ENCODE data around the gene ADAMTS17.

Gene ADAMTS17

DNA sequence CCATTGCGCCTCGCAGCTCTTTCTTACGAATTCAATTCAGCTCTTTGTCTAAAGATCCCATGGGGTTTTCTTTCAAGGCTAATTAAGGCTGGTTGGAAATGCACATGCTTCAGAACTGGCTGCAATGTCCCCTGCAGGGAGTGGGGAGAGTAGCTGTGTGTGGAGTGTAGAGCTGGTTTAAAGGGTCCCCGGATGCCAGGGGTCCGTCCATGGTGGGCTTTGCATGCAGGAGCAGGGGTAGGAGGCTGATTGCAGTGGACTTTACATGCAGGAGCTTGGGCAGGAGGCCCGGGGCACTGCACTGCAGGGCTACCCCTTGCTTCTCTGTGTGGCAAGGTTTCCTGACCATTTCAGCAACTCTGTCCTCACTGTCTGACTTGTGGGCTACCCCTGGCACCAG is 346.9 kb downstream of the ADAMTS17 start:
- no peak for TF ChIP-seq CTCF (IDR thresholded peaks at IDR 0.05)

- no peak for TF ChIP-seq CTCF (IDR thresholded peaks at IDR 0.05)
Measured at GRCh38 chr15:99993681-99994131, 348.1 kb downstream of the ADAMTS17 start.

DNA sequence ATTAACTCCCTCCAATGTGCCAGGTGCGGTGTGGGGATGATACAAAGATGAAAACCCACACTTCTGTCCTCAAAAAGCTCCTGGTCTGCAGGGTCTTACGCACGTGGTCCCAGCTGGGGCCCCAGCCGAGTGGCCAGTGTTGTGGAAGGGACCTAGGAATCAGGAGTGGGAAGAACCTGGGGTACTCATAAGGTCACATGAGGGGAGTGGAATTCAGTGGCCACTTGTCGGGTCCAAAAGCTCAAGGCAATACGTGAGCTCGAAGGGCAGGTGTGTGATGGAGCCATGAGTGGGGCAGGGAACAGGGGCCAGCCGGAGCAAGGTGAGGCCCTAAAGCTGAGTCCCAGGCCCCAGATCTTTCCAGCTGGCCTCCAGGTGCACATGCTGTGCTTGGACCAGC is 348.5 kb downstream of the ADAMTS17 start:
- no peak for TF ChIP-seq CTCF (IDR thresholded peaks at IDR 0.05)

DNA sequence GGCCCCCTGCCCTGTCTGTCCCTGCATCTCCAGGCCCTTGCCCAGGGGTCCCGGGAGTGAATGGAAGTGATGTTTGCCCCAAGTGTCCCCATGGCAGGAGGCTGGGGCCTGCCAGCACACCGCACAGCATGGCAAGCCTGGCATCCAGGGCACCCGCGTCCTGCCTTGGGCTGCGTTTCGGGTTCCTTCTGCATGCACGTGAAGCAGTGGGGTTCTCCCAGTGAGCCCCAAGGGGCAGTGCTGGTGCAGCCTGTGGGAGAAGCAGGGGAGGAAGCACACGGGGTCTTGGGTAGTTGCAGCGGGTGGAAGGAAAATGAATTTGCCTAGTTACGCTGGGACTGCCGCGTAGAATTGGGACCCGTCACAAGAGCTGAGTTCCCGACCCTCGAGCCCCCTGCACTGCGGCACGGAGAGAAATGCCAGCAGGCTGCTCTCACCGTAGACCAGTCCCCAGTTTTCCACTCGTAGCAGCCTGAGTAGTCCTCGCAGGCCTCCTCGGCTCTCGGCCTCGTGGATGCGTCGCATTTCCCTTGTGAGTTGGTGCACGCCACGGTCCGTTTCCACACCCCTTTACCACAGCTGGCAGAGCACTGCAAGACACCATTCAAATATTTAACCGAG is 349.1 kb downstream of the ADAMTS17 start:
- TF ChIP-seq CTCF (IDR thresholded peaks at IDR 0.05): no peak

GRCh38 chr15:99989095-99989494 is 352.7 kb downstream of the ADAMTS17 start:
- TF ChIP-seq CTCF (IDR thresholded peaks at IDR 0.05): no peak

DNA sequence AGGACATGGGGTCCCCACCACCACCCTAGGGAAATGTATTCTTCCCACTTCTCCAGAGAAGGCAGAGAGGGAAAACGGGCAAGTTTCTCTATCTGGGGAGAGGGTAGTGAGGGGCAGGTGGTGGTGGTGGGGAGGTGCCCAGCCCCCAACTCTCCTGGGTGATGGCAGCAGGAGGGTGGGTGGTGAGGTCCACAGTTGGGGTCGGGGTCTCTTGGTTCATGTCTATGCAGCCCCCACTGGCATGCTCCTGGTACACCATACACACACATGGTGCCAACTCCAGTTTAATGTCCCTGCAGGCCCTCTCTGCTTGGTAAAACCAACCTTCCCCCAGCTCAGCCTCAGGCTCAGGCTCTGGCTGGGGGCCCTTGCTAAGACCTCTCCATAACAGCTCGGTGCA is 354.1 kb downstream of the ADAMTS17 start:
- no peak for TF ChIP-seq CTCF (IDR thresholded peaks at IDR 0.05)

DNA sequence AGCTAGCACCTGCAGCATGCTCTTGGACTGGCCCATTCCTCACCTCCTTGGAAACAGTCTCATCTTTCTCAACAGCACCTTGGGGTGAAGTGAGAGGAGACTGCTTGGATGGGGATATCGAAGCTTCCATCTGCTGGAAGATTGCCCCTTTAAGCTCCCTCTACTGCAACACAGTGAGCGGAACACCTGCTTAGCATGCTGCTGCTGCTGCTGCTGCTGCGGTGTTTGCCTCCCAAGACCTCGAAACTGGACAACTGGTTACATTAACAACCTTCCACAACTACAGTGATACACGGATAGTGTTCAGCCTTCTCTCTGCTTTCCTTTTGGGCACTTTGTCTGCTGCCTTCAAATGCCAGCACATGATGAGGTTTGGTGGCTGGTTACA is 354.7 kb downstream of the ADAMTS17 start:
- TF ChIP-seq CTCF (IDR thresholded peaks at IDR 0.05): no peak

Data from LNCAP (cell line).